HepG2 (cell line): ENCODE results near the gene U2AF2. TPM values are rescaled to one million over a fixed set of nuclear protein-coding genes. Genes with fewer than 3 reads are reported as not detected.

Source experiments
- ATAC-seq: fragments of 200-7000 bp; cut with Tn5 transposase; 3 replicates; pipeline ENCODE4 v1.9.1; 2020; ENCODE audit warnings: mild to moderate bottlenecking, moderate library complexity
- BruUV-seq: library from RNA; stranded (reverse); fragments of 400-500 nt; replicated peaks from 2 replicates; lab custom pipeline; 2021; lab: Mats Ljungman, UMichigan
- CTCF ChIA-PET: fragments of 300-600 bp; formaldehyde crosslinking; extraction: SDS; loops from one replicate; lab custom pipeline; 2021; ENCODE audit warnings: low total read pairs, inconsistent platforms, low intra/inter-chr PET ratio; lab: Yijun Ruan, JAX
- POLR2A ChIA-PET: fragments of 350-600 bp; sonication (Branson Sonifier 250); formaldehyde crosslinking; loops from one replicate; lab custom pipeline; 2020; ENCODE audit warnings: antibody characterized with exemption, inconsistent platforms; lab: Yijun Ruan, JAX
- DNase-seq: peaks from one replicate; pipeline ENCODE4 v3.0.0-alpha.2; 2015; ENCODE audit warnings: low spot score
- FAIRE-seq: peaks from 3 replicates; lab custom pipeline; 2011; peaks lifted over from hg19 to GRCh38; lab: Jason Lieb, UNC
- H2AFZ ChIP-seq: one replicate; pipeline ENCODE4 v1.6.1; 2011; ENCODE audit warnings: low read length, inconsistent platforms
- H3K27ac ChIP-seq: fragments of 300-600 bp; 3 replicates; pipeline ENCODE4 v1.8.0; 2011; ENCODE audit warnings: mixed run types, mild to moderate bottlenecking, mixed read lengths, low read length, inconsistent platforms; ENCODE audit not compliant: insufficient read depth; ENCODE audit errors: extremely low read length
- H3K27me3 ChIP-seq, 2 experiments: fragments of 200-600 bp in 1 of 2; 2 replicates in 1 of 2; 3 replicates in 1 of 2; pipeline versions ENCODE4 v1.6.0 to v1.8.0; 2011; ENCODE audit warnings: low read length in 2 of 2, mild to moderate bottlenecking in 2 of 2, moderate library complexity in 2 of 2, inconsistent platforms in 1 of 2; ENCODE audit not compliant: insufficient read depth in 2 of 2, control insufficient read depth in 1 of 2
- H3K36me3 ChIP-seq, 2 experiments: fragments of 200-600 bp in 1 of 2; replicated peaks in 1 of 2; 2 replicates in 1 of 2; 3 replicates in 1 of 2; pipeline versions ENCODE4 v1.5.1 to v1.8.0; 2011; ENCODE audit warnings: low read length in 2 of 2, inconsistent platforms in 1 of 2; ENCODE audit not compliant: insufficient read depth in 2 of 2, control insufficient read depth in 1 of 2
- H3K4me1 ChIP-seq: 2 replicates; pipeline ENCODE4 v1.5.1; 2012; ENCODE audit warnings: low read length, inconsistent platforms; ENCODE audit not compliant: insufficient read depth
- H3K4me2 ChIP-seq: 2 replicates; pipeline ENCODE4 v1.6.0; 2011; ENCODE audit warnings: low read depth, low read length, inconsistent platforms
- H3K4me3 ChIP-seq, 3 experiments: fragments of 200-600 bp in 1 of 3; sonication (generic), shearing (Covaris generic) in 1 of 3; replicated peaks in 1 of 3; 2 replicates each; pipeline ENCODE4 v1.5.1; 2011 to 2016; ENCODE audit warnings: low read length in 3 of 3, inconsistent platforms in 2 of 3, low read depth in 2 of 3, mild to moderate bottlenecking in 2 of 3, control low read depth in 1 of 3, mixed read lengths in 1 of 3; ENCODE audit not compliant: insufficient read depth in 1 of 3
- H3K79me2 ChIP-seq: one replicate; pipeline ENCODE4 v1.6.1; 2011; ENCODE audit warnings: low read length, inconsistent platforms; ENCODE audit not compliant: insufficient read depth
- H3K9ac ChIP-seq: 2 replicates; pipeline ENCODE4 v1.6.0; 2011; ENCODE audit warnings: mild to moderate bottlenecking, low read depth, low read length, inconsistent platforms; ENCODE audit not compliant: insufficient read depth
- H3K9me3 ChIP-seq: 2 replicates; pipeline ENCODE4 v1.5.1; 2012; ENCODE audit warnings: mild to moderate bottlenecking, low read length
- H4K20me1 ChIP-seq: 2 replicates; pipeline ENCODE4 v1.6.0; 2011; ENCODE audit warnings: inconsistent platforms, mild to moderate bottlenecking, low read length, moderate library complexity; ENCODE audit not compliant: insufficient read depth
- FOXC1 ChIP-seq: sonication (generic); formaldehyde crosslinking; IDR thresholded peaks from 2 replicates; pipeline ENCODE4 v1.8.0; 2022; ENCODE audit warnings: mild to moderate bottlenecking, missing genetic modification reagents, borderline replicate concordance
- KDM5A ChIP-seq: fragments of 200-600 bp; sonication (generic); IDR thresholded peaks from 2 replicates; pipeline ENCODE4 v1.7.0; 2018; ENCODE audit warnings: antibody characterized with exemption, mild to moderate bottlenecking, low read length, borderline replicate concordance
- MED8 ChIP-seq: sonication (generic); formaldehyde crosslinking; IDR thresholded peaks from 2 replicates; pipeline ENCODE4 v1.8.1; 2023; ENCODE audit warnings: mild to moderate bottlenecking, missing genetic modification reagents; ENCODE audit not compliant: insufficient replicate concordance
- MXD4 ChIP-seq: IDR thresholded peaks from 2 replicates; pipeline ENCODE4 v1.6.1; 2016; ENCODE audit warnings: mild to moderate bottlenecking, missing biosample characterization, missing genetic modification reagents
- POLR2AphosphoS5 ChIP-seq: IDR thresholded peaks from 2 replicates; pipeline ENCODE4 v1.6.1; 2012; ENCODE audit warnings: low read depth, low read length
- SNAPC2 ChIP-seq: sonication (generic); formaldehyde crosslinking; IDR thresholded peaks from 2 replicates; pipeline ENCODE4 v1.8.1; 2022; ENCODE audit warnings: mild to moderate bottlenecking, missing genetic modification reagents
- ZBTB38 ChIP-seq: sonication (generic); formaldehyde crosslinking; IDR thresholded peaks from 2 replicates; pipeline ENCODE4 v1.5.1; 2020; ENCODE audit warnings: mild to moderate bottlenecking, missing genetic modification reagents
- ZFX ChIP-seq: sonication (generic); formaldehyde crosslinking; IDR thresholded peaks from 2 replicates; pipeline ENCODE4 v1.4.0; 2020; ENCODE audit warnings: mild to moderate bottlenecking, low read depth, missing genetic modification reagents, moderate library complexity
- ZNF589 ChIP-seq: sonication (generic); formaldehyde crosslinking; conservative IDR thresholded peaks from 2 replicates; pipeline ENCODE4 v1.8.0; 2022; ENCODE audit warnings: mild to moderate bottlenecking, moderate library complexity, missing genetic modification reagents
- ZSCAN21 ChIP-seq: sonication (generic); formaldehyde crosslinking; IDR thresholded peaks from 2 replicates; pipeline ENCODE4 v1.8.0; 2022; ENCODE audit warnings: mild to moderate bottlenecking, missing genetic modification reagents, moderate library complexity, borderline replicate concordance
- WGBS: methylation state at CpG from one replicate; pipeline ENCODE4 v1.1.6; 2017; ENCODE audit warnings: low lambda C conversion rate; 5-methylcytosine and 5-hydroxymethylcytosine counted together
- in situ Hi-C: cut with HindIII; loops from 2 replicates; pipeline ENCODE4 v1.10.0; 2017; ENCODE audit warnings: low pct_unique_long_range_greater_than_20kb; ENCODE audit not compliant: extremely low pct_ligation_motif_present
- intact Hi-C: fragments of 100-400 bp; cut with micrococcal nuclease; formaldehyde crosslinking; loops from one replicate; pipeline ENCODE4 v1.10.0; 2022; ENCODE audit not compliant: unreplicated experiment
- polyA plus RNA-seq, 8 experiments: library from polyadenylated mRNA; depleted of rRNA in 3 of 8; stranded (reverse) in 7 of 8; unstranded in 1 of 8; fragments of >200 nt; fragmentation: Illumina TruSeq in 4 of 8; extraction: Trizol in 4 of 8; gene quantifications; 2 replicates each; pipeline versions ENCODE4 v1.2.1 to v1.2.3, GENCODE V29; 2011 to 2016; ENCODE audit warnings: low read depth in 4 of 8, missing spikeins in 1 of 8, mixed read lengths in 1 of 8; ENCODE audit not compliant: insufficient read depth in 1 of 8
- total RNA-seq, 5 experiments: library from RNA; depleted of rRNA; stranded (reverse); fragments of >200 nt; fragmentation: Illumina TruSeq; extraction: Trizol; gene quantifications; 2 replicates each; pipeline ENCODE4 v1.2.3, GENCODE V29; 2016; ENCODE audit warnings: low read depth in 1 of 5
- TF ChIP-seq, protein P1 (sequence below): IDR thresholded peaks from 2 replicates; pipeline ENCODE4 v1.6.1; 2012; ENCODE audit warnings: inconsistent platforms
- TF ChIP-seq, protein P2 (sequence below): sonication (generic); formaldehyde crosslinking; IDR thresholded peaks from 2 replicates; pipeline ENCODE4 v1.5.1; 2020; ENCODE audit warnings: mild to moderate bottlenecking, moderate library complexity, missing genetic modification reagents
- TF ChIP-seq, protein P3 (sequence below): sonication (generic); formaldehyde crosslinking; IDR thresholded peaks from 2 replicates; pipeline ENCODE4 v1.4.0; 2020; ENCODE audit warnings: low read depth, mild to moderate bottlenecking, missing genetic modification reagents
- TF ChIP-seq, protein P4 (sequence below): sonication (generic); formaldehyde crosslinking; IDR thresholded peaks from 2 replicates; pipeline ENCODE4 v1.9.0; 2021; ENCODE audit warnings: missing genetic modification reagents, borderline replicate concordance
- TF ChIP-seq, protein P5 (sequence below): sonication (generic); formaldehyde crosslinking; IDR thresholded peaks from 2 replicates; pipeline ENCODE4 v1.5.1; 2020; ENCODE audit warnings: mild to moderate bottlenecking, missing genetic modification reagents, moderate library complexity

U2AF2 gene
- total and polyA plus RNA-seq, 2 of the 13 experiments (the other 11 are each of a cell fraction or from before 2014, with no cell fraction given) = 84.3 to 124 TPM

DNA sequence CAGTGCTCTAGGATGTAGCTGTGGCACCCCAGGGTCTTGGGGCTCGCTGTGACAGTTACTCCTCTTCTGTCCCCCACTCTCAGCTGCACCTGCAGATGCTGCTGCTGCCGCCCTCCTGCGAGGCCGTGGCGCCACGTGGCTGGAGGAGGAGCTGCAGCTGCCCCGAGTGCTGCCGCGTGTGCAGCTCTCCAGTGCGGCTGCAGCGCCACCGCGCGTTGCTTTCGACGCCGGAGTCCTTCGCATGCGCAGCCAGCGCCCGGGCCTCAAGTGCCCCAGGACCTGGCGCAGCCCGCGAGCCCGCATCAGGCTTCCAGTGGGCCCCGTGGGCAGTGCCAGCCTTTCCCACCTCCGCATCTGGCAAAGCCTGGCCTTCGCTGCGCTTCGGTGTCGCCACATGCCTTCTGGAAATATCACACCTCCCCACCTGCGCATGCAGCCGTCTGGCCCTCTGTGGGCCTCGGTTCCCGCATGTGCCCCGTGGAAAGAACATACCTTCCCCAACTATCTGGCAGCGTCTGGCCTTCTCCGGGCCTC lies 14.7 kb upstream of the U2AF2 start:
- H3K27me3 ChIP-seq = no peaks in the 10 kb centered on the region; a peak in 1 of 5 replicates
- no peak overlapping the region for H2AFZ ChIP-seq
- no peak for ATAC-seq
- 69% methylated on average over 19 of the region's 38 CpGs for WGBS
- peak overlapping the region; percentile 79 for H3K27ac ChIP-seq
- CTCF ChIA-PET = no interaction called here
- intact Hi-C loops = no loop called here
- no peak for DNase-seq
- TSS peak; percentile 78 for BruUV-seq
- H3K36me3 ChIP-seq = peaks cover 0 to 6% of the 10 kb centered on the region in 2 experiments; a peak in 2 of 5 replicates
- H3K4me1 ChIP-seq = peaks cover 53% of the 10 kb centered on the region
- POLR2A ChIA-PET = no interaction called here
- H4K20me1 ChIP-seq = no peaks in the 10 kb centered on the region
- peak overlapping the region; percentile 84 for H3K9ac ChIP-seq
- H3K79me2 ChIP-seq = peaks cover 49% of the 10 kb centered on the region
- FAIRE-seq = no peak
- no peaks in the 10 kb centered on the region for H3K9me3 ChIP-seq
- peak overlapping the region; percentile 92 to 96 (median 92); a peak in 5 of 6 replicates for H3K4me3 ChIP-seq
- in situ Hi-C loops = no loop called here
- H3K4me2 ChIP-seq = peak overlapping the region; percentile 75
- peak; percentile 95 for TF ChIP-seq ZBTB38 (CRISPR knock-in tag)
- TF ChIP-seq MED8 = peak; percentile 42
- TF ChIP-seq, protein P1, sequence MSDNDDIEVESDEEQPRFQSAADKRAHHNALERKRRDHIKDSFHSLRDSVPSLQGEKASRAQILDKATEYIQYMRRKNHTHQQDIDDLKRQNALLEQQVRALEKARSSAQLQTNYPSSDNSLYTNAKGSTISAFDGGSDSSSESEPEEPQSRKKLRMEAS = peak; percentile 25
- TF ChIP-seq, protein P2, sequence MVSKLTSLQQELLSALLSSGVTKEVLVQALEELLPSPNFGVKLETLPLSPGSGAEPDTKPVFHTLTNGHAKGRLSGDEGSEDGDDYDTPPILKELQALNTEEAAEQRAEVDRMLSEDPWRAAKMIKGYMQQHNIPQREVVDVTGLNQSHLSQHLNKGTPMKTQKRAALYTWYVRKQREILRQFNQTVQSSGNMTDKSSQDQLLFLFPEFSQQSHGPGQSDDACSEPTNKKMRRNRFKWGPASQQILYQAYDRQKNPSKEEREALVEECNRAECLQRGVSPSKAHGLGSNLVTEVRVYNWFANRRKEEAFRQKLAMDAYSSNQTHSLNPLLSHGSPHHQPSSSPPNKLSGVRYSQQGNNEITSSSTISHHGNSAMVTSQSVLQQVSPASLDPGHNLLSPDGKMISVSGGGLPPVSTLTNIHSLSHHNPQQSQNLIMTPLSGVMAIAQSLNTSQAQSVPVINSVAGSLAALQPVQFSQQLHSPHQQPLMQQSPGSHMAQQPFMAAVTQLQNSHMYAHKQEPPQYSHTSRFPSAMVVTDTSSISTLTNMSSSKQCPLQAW (CRISPR knock-in tag) = peak; percentile 48; the same call in 1 of the 2 replicates
- 0 out of 2 replicates have a peak, but pooled peaks have one; percentile 33 for TF ChIP-seq FOXC1 (CRISPR knock-in tag)
- no peak for TF ChIP-seq KDM5A
- TF ChIP-seq, protein P3, sequence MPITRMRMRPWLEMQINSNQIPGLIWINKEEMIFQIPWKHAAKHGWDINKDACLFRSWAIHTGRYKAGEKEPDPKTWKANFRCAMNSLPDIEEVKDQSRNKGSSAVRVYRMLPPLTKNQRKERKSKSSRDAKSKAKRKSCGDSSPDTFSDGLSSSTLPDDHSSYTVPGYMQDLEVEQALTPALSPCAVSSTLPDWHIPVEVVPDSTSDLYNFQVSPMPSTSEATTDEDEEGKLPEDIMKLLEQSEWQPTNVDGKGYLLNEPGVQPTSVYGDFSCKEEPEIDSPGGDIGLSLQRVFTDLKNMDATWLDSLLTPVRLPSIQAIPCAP (CRISPR knock-in tag) = no peak
- TF ChIP-seq, protein P4, sequence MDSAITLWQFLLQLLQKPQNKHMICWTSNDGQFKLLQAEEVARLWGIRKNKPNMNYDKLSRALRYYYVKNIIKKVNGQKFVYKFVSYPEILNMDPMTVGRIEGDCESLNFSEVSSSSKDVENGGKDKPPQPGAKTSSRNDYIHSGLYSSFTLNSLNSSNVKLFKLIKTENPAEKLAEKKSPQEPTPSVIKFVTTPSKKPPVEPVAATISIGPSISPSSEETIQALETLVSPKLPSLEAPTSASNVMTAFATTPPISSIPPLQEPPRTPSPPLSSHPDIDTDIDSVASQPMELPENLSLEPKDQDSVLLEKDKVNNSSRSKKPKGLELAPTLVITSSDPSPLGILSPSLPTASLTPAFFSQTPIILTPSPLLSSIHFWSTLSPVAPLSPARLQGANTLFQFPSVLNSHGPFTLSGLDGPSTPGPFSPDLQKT (CRISPR knock-in tag) = no peak
- TF ChIP-seq, protein P5, sequence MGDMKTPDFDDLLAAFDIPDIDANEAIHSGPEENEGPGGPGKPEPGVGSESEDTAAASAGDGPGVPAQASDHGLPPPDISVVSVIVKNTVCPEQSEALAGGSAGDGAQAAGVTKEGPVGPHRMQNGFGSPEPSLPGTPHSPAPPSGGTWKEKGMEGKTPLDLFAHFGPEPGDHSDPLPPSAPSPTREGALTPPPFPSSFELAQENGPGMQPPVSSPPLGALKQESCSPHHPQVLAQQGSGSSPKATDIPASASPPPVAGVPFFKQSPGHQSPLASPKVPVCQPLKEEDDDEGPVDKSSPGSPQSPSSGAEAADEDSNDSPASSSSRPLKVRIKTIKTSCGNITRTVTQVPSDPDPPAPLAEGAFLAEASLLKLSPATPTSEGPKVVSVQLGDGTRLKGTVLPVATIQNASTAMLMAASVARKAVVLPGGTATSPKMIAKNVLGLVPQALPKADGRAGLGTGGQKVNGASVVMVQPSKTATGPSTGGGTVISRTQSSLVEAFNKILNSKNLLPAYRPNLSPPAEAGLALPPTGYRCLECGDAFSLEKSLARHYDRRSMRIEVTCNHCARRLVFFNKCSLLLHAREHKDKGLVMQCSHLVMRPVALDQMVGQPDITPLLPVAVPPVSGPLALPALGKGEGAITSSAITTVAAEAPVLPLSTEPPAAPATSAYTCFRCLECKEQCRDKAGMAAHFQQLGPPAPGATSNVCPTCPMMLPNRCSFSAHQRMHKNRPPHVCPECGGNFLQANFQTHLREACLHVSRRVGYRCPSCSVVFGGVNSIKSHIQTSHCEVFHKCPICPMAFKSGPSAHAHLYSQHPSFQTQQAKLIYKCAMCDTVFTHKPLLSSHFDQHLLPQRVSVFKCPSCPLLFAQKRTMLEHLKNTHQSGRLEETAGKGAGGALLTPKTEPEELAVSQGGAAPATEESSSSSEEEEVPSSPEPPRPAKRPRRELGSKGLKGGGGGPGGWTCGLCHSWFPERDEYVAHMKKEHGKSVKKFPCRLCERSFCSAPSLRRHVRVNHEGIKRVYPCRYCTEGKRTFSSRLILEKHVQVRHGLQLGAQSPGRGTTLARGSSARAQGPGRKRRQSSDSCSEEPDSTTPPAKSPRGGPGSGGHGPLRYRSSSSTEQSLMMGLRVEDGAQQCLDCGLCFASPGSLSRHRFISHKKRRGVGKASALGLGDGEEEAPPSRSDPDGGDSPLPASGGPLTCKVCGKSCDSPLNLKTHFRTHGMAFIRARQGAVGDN = peak; percentile 83; the same call in 1 of the 2 replicates
- TF ChIP-seq ZSCAN21 = peak; percentile 28; the same call in 1 of the 2 replicates
- no peak for TF ChIP-seq POLR2AphosphoS5
- TF ChIP-seq MXD4 = peak; percentile 2; the same call in 1 of the 2 replicates
- 0 out of 2 replicates have a peak, but pooled peaks have one; percentile 64 for TF ChIP-seq ZNF589 (CRISPR knock-in tag)
- TF ChIP-seq ZFX (CRISPR knock-in tag) = no peak
- peak; percentile 1; the same call in 1 of the 2 replicates for TF ChIP-seq SNAPC2 (CRISPR knock-in tag)
